Spleen (tissue), 11 donors: ENCODE measurements around the gene NAALADL2. TPM values are rescaled to one million over a fixed set of nuclear protein-coding genes. Genes with fewer than 3 reads are reported as not detected.

ENCODE experiments used
- DNase-seq: peaks from one replicate; pipeline ENCODE4 v3.0.0-alpha.2; 2020
- H3K27ac ChIP-seq, 8 donors: fragments of 200-600 bp; sonication (generic) in 7 of 8; 1 replicate in 4 of 8; 2 replicates in 4 of 8; pipeline versions ENCODE4 v1.5.0 to v1.8.0; 2016 to 2021; ENCODE audit warnings: inconsistent platforms in 4 of 8, mild to moderate bottlenecking in 4 of 8, moderate library complexity in 1 of 8
- H3K27me3 ChIP-seq, 7 donors: fragments of 200-600 bp; sonication (generic) in 6 of 7; replicated peaks in 1 of 7; 1 replicate in 4 of 7; 2 replicates in 3 of 7; pipeline versions ENCODE4 v1.5.0 to v1.8.0; 2016 to 2021; ENCODE audit warnings: inconsistent platforms in 3 of 7, mild to moderate bottlenecking in 1 of 7
- H3K36me3 ChIP-seq, 6 donors: fragments of 200-600 bp; sonication (generic) in 5 of 6; 1 replicate in 4 of 6; 2 replicates in 2 of 6; pipeline versions ENCODE4 v1.5.0 to v1.8.0; 2016 to 2021; ENCODE audit warnings: inconsistent platforms in 2 of 6
- H3K4me1 ChIP-seq, 6 donors: fragments of 200-600 bp; sonication (generic) in 5 of 6; 1 replicate in 3 of 6; 2 replicates in 3 of 6; pipeline versions ENCODE4 v1.5.0 to v1.8.0; 2016 to 2021; ENCODE audit warnings: inconsistent platforms in 3 of 6
- H3K4me3 ChIP-seq, 8 donors: fragments of 200-600 bp; sonication (generic) in 7 of 8; 1 replicate in 4 of 8; 2 replicates in 4 of 8; pipeline versions ENCODE4 v1.5.0 to v1.8.0; 2016 to 2021; ENCODE audit warnings: inconsistent platforms in 4 of 8, mild to moderate bottlenecking in 4 of 8, moderate library complexity in 2 of 8
- H3K9me3 ChIP-seq, 8 donors: fragments of 200-600 bp; sonication (generic) in 7 of 8; 1 replicate in 4 of 8; 2 replicates in 4 of 8; pipeline versions ENCODE4 v1.5.0 to v1.8.0; 2016 to 2021; ENCODE audit warnings: inconsistent platforms in 4 of 8
- CTCF ChIP-seq, 11 experiments: fragments of 200-600 bp in 7 of 11; fragments of 450-650 bp in 4 of 11; sonication (generic) in 4 of 11; IDR thresholded peaks in 8 of 11; conservative IDR thresholded peaks in 3 of 11; 1 replicate in 7 of 11; 2 replicates in 4 of 11; pipeline versions ENCODE4 v1.4.0 to v1.8.0; 2016 to 2021; ENCODE audit warnings: antibody characterized with exemption in 11 of 11, inconsistent platforms in 4 of 11, mild to moderate bottlenecking in 1 of 11
- POLR2A ChIP-seq, 3 donors: fragments of 450-650 bp; IDR thresholded peaks; one replicate each; pipeline ENCODE4 v1.5.1; 2017; ENCODE audit warnings: antibody characterized with exemption in 3 of 3, mild to moderate bottlenecking in 1 of 3
- POLR2AphosphoS5 ChIP-seq, 3 donors: sonication (generic); formaldehyde crosslinking; IDR thresholded peaks; one replicate each; pipeline ENCODE4 v1.5.1; 2017; ENCODE audit warnings: antibody characterized with exemption in 3 of 3
- WGBS, 5 donors: extraction: QIAGEN DNeasy Blood & Tissue Kit in 3 of 5; methylation state at CpG; one replicate each; pipeline versions ENCODE4 v1.1.5 to v1.1.7; 2013 to 2018; 5-methylcytosine and 5-hydroxymethylcytosine counted together
- intact Hi-C: fragments of 100-400 bp; cut with DNase I; formaldehyde crosslinking; loops from one replicate; pipeline ENCODE4 v1.15.0; 2023; ENCODE audit warnings: low total_unique reads
- polyA plus RNA-seq, 3 donors: library from polyadenylated mRNA; stranded (reverse); fragments of 200-250 nt; gene quantifications; one replicate each; pipeline ENCODE4 v1.2.1, GENCODE V29; 2013
- total RNA-seq, 7 donors: library from RNA; depleted of rRNA in 3 of 7; stranded (reverse); fragments of >200 nt in 3 of 7; fragmentation: NEBNext Ultra II Directional in 4 of 7; extraction: Animal tissue kit (Norgen Biotek cat#: 25700) in 4 of 7; gene quantifications; one replicate each; pipeline versions ENCODE4 v1.1.0 to v1.2.1, GENCODE V29; 2016 to 2021
- donor health status: healthy with polysubstance abuse.
- donor health status: DM: no; HTN: no; CAD: no; lungs with moderate emphysema.
- donor health status: DM: no; HTN: no; CAD: no.
- donor health status: Bipolar disorder and iron deficiency.
- donor health status: healthy.
- donor health status: DM: no; HTN: no; CAD: no.
- donor health status: DM: yes; HTN: yes; CAD: no.

The NAALADL2 gene
- total and polyA plus RNA-seq, 10 donors, result 0.09 to 14.4 (median 6.4) TPM

DNA sequence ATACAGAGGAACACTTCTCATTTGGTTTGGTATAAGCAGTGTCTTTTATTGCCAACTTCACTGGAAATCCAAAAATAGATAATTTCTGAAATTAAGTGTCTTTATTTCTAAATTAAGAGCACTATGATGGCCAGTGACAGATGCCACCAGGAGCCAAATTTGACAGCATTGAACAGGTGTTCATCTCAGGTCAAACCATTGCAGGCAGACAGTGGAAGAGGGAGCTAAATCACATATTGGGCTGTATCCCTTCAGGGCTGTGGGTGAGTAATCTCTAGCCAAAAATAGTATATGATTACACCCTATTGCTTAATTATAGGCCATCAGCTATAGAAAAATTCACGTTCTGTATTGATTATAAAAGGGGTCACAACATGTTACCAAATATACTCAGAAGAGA lies 457.7 kb downstream of the NAALADL2 start:
- DNase-seq, result no peak
- Histone ChIP-seq H3K4me1 (no peaks in the 10 kb centered on the region), H3K4me3 (no peak overlapping the region), H3K36me3 (no peaks in the 10 kb centered on the region), H3K27me3 (no peaks in the 10 kb centered on the region), H3K27ac (no peak overlapping the region), H3K9me3 (no peaks in the 10 kb centered on the region)
- intact Hi-C loops, result no loop called here
- WGBS, 5 donors, result 36 to 85% (median 70%) methylated on average over 1 of the region's 1 CpG
- TF ChIP-seq POLR2AphosphoS5 (IDR thresholded peaks at IDR 0.05) (no peak), CTCF (IDR thresholded peaks at IDR 0.05 in 8 of 11, conservative IDR thresholded peaks at IDR 0.05 in 3 of 11) (no peak), POLR2A (IDR thresholded peaks at IDR 0.05) (no peak)

DNA sequence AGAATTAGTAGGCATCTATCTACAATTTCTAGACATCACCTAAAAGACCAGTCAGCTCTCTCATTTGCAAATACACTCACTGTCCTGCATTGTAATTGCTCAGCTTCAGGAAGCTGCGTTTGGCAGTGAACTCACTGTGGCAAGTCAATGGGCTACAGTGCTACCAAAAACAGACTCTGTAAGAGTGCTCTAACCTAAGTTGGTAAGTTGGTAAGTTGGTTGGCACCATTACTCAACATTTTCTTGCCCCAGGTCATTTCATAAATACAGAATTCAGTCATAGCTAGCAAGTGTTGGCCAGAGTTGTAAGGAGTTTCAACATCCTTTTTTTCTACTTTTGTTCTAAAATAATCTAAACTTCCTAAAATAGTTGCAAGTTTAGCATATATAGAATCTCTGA lies 466.3 kb downstream of the NAALADL2 start:
- Histone ChIP-seq H3K4me3 (no peak overlapping the region), H3K4me1 (no peaks in the 10 kb centered on the region), H3K9me3 (peaks cover 0 to 11% (median 1%) of the 10 kb centered on the region in 8 donors), H3K36me3 (no peaks in the 10 kb centered on the region), H3K27me3 (no peaks in the 10 kb centered on the region), H3K27ac (no peak overlapping the region)
- DNase-seq, result no peak
- 72 to 85% (median 83%) methylated on average over 1 of the region's 1 CpG for WGBS, 5 donors
- TF ChIP-seq POLR2AphosphoS5 (IDR thresholded peaks at IDR 0.05), result no peak
- no peak for TF ChIP-seq CTCF (IDR thresholded peaks at IDR 0.05 in 8 of 11, conservative IDR thresholded peaks at IDR 0.05 in 3 of 11)
- no peak for TF ChIP-seq POLR2A (IDR thresholded peaks at IDR 0.05)
- intact Hi-C loops, result no loop called here

DNA sequence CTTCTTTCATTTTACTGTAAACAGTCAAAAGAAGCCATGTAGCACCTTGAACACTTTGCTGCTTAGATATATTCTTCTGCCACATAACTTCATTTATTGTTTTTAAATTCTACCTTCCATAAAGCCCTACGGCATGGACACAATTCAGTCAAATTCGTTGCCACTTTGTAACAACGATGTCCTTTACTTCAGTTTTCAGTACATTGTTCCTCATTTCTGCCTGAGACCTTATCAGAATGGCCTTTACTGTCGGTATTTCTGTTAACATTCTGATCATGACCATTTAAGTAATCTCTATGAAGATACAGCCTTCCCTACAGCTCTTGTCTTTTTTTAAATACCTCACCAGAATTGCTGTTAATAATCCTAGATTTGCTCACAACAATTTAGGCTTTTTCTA lies 466.9 kb downstream of the NAALADL2 start:
- no peak for DNase-seq
- Histone ChIP-seq H3K27ac (no peak overlapping the region), H3K9me3 (peaks cover 0 to 11% (median 1%) of the 10 kb centered on the region in 8 donors), H3K4me3 (no peak overlapping the region), H3K27me3 (no peaks in the 10 kb centered on the region), H3K4me1 (no peaks in the 10 kb centered on the region), H3K36me3 (no peaks in the 10 kb centered on the region)
- 80 to 87% (median 85%) methylated on average over 4 of the region's 4 CpGs for WGBS, 5 donors
- TF ChIP-seq CTCF (IDR thresholded peaks at IDR 0.05 in 8 of 11, conservative IDR thresholded peaks at IDR 0.05 in 3 of 11) (no peak), POLR2AphosphoS5 (IDR thresholded peaks at IDR 0.05) (no peak), POLR2A (IDR thresholded peaks at IDR 0.05) (no peak)
- intact Hi-C loops, result no loop called here

- Histone ChIP-seq H3K9me3 (peaks cover 0 to 5% (median 1%) of the 10 kb centered on the region in 8 donors), H3K27me3 (no peaks in the 10 kb centered on the region), H3K36me3 (no peaks in the 10 kb centered on the region), H3K27ac (no peak overlapping the region), H3K4me1 (no peaks in the 10 kb centered on the region), H3K4me3 (no peak overlapping the region)
- TF ChIP-seq POLR2A (IDR thresholded peaks at IDR 0.05), result no peak
- TF ChIP-seq CTCF (IDR thresholded peaks at IDR 0.05 in 8 of 11, conservative IDR thresholded peaks at IDR 0.05 in 3 of 11), result no peak
- TF ChIP-seq POLR2AphosphoS5 (IDR thresholded peaks at IDR 0.05), result no peak
- 82 to 92% (median 86%) methylated on average over 2 of the region's 2 CpGs for WGBS, 5 donors
- intact Hi-C loops, result no loop called here
- no peak for DNase-seq
These were observed 470.2 kb downstream of the NAALADL2 start for GRCh38 chr3:175329373-175329772.
